DMS79 treated with DMSO at 0.1 percent for 48 hours (cell line): ENCODE data around the gene MMP2.
A peak's percentile ranks its signal among the peaks of the same experiment; 100 is the strongest.

ENCODE experiments used
- DNase-seq: peaks from one replicate; lab custom pipeline; 2025; lab: John Stamatoyannopoulos, UW

Gene MMP2

DNA sequence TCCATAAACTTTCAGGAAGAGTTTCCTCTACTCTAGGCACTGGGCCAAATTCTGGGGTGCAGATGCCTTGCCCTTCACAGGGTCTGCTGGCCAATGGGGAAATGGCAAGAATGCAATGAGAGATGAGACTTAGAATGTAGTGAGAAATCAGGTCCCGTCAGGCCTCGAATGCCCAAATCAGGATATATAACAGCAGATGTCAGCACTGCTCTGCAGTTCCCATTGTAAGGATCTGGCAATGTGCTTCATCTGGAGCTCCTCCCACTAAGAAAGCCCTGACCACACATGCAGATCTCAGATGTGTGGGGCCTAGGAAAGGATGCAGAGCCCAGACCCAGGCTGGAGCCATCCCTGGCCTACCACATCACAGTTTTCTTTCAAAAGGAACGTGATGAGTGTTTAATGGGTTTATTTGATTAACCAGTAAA, 16.0 kb downstream of the MMP2 start:
- DNase-seq = no peak

DNA sequence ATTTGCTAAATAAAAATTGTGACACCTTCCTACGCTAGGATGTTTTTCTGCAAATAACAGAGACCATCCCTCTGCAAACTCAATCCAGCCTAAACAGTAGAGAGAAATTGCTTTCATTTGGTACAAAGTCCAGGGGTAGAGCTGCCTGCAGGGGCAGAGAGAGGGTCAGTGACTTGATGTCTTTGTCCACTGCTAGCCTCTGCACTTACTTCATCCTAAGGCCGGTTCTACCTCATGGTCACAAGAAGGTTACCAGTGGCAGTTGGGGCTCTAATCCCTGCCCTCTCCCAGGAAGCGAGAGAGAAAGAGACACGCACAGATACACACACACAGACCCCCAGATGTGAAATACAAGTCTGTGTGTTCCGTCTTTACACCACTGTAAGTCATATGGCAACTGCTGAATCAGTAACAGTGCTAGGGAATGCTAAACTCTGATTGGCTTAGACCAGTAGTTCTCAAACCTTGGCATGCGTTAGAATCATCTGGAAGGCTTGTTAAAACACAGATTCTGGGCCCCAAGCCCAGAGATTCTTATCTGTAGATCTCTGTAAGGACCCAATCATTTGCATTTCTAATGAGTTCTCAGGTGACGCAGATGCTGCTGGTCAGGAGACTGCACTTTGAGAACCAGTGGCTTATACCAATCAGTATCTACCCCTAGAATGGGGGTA, 16.8 kb downstream of the MMP2 start:
- DNase-seq = peak; percentile 53

DNA sequence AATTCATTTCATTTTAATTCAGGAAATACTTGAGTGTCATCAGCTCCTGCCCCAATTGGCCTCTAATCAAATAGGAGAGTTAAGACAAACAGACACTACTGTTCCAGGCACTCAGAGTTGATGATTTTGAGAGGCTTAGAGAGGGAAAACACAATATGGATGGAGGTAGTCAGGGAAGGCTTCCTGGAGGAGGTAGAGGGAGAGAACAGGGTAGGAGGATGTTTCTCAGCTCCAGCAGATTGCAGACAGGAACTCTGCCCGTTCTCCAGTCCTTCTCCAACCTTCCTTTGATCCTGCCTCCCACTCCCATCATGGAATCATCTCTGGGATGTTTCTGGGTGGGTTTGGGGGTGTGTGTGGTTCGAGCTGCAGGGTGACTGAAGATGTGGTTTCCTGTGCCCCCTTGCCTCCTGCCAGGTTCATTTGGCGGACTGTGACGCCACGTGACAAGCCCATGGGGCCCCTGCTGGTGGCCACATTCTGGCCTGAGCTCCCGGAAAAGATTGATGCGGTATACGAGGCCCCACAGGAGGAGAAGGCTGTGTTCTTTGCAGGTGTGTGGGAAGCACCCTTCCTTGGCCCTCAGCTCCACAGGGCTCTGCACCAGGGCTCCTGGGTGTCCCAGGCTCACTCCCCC, 17.6 kb downstream of the MMP2 start:
- no peak for DNase-seq

DNA sequence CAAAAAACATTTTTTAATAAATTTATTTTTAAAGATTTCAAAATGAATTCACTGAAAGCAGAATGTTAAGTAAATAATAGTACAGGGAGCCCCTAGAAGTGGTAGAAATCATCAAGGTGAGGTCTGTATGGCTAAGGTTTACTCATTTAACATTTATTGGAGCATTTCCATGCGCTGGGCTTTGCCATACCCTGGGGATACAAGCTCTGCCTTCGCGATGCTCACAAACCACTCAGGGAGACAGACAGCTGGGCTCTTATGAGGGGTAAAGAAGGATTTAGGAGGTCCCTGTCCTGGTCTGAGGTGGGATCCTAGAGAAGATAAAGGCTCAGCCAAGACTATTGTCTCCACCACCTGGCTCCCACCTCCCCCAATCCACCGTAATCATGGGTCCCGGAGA, 18.6 kb downstream of the MMP2 start:
- no peak for DNase-seq

DNA sequence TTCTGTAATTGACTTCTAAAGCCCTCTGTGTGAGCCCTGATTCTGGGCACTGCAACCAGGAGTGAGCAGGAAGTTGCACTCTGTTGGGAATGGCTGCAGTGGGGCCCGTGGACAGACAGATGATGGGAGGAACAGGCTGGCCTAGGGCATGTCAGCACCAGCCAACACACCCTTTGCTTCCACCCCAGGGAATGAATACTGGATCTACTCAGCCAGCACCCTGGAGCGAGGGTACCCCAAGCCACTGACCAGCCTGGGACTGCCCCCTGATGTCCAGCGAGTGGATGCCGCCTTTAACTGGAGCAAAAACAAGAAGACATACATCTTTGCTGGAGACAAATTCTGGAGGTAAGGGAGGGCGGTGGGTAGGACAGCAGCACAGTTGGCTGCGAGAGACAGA, 19.1 kb downstream of the MMP2 start:
- no peak for DNase-seq

DNA sequence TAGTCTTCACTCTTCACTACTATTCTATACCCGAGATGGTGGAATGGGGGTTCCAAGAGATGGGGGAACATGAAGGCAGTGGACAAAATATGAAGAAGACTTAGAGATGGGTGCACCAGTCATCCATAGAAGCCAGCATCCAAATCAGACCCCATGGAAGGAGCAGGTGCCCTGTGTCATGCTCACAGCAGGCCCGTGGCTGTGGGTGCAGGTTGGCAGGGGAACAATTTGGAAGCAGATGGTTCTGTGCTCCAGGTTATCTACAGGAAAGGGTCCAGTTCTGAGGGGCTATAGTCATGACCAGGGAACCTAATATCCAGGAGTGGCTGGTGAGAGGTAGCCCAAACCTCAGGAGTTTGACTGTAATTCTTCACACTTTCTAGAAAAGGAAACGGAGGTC, 20.3 kb downstream of the MMP2 start:
- DNase-seq = no peak

DNA sequence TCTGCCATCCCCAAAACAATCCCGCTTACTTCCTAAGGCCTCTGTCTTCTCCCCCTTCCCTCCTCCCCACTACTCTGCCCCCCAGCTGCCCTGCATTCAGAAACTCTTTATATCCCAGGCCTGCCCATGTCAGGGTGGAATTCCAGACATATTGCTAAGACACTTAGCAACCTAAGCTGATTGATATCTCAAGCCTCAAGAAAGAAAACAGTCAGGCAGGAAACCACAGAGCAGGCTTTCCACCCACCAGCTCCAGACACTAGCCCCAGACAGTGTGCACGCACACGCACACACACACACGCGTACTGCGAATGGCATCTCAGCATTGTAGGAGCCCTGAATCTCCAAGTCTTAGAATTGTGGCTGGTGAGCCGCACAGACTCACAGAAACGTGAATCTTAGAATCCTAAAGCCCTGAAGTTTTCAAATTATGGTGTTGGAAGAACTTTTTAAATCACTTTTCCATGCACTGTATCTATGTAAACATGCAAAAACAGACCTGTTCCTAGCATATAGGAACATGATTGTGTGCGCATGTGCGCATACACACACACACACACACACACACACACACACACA, 21.0 kb downstream of the MMP2 start:
- DNase-seq = peak; percentile 5

DNA sequence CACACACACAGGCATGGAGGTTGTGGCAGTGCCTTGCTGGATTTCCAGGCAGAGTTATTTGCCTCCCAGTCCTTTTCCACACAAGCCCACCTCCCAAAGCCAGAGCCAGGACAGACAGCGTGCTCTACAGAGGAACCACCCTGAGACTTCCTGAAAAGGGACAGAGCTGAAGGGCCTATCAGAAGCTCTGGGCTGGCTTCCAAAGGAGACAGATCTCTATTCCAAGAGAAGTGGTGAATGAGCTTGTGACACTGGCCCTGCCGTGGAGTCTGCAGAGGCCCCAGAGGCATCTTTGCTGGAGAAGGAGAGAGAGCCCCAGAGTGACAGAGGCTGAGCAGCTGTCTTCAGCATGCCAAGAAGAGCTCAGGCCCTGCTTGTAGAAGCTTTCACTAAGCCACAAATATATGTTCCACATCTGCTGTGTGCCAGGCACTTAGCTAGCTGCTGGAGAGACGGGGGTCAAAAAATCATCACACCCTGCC, 21.6 kb downstream of the MMP2 start:
- DNase-seq = peak; percentile 10

DNA sequence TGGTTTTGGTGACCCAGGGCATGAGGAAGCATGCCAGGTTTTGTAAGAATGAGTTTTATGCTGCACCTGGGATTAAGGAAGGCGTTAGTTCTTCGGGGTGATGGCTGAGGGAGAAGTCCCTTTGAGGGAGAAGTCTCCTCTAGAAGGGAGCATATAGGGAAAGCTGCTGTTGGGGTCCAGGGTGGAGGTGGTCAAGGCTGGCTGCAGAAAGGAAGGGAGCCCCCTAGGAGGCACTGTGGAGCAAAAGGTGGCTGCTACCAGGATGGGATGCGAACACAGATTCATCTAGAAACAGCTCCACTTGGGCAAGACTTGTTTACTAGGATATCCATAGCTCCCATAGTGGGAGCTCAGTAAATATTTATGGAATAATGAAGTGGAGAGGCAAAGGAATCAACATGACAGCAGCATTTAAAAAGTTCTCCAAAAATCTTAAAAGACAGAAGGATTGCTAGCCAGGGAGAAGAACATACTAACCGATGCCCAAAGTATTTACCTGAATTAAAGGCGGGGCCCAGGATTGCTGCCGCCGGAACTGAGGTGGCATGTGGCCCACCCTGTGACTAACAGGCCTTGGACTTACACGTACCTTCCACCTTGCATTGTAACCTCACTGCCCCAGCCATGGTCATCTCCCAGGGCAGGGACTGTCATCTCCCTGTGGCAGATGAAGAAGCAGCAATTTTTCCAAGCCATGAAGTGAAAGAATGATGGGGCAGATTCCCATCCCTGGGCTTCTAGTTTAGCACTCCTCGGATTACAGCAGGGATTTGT, 22.7 kb downstream of the MMP2 start:
- no peak for DNase-seq

DNA sequence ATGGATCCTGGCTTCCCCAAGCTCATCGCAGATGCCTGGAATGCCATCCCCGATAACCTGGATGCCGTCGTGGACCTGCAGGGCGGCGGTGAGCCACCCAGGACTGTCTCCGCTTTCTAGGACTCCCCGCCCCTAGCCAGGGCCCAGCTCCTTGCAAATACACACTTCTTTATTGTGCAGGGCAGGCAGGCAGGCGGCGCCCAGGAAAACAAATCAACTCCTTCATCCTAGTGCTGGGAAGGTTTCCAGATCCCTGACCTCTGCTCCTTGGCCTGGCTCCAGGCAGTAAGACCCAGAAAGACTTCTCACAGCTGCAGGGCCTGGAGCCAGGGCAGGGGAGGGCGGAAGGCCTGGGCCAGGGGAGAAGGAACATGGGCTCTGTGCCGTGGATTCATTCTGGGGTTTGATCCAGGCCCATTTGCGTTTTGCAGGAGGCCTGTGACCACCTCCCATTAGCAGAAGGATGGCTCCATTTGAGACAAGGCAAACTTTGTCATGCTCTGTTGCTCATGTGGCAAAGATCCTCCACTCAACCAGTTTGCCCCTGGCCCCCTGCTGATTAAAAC, 23.9 kb downstream of the MMP2 start:
- peak; percentile 89 for DNase-seq

DNA sequence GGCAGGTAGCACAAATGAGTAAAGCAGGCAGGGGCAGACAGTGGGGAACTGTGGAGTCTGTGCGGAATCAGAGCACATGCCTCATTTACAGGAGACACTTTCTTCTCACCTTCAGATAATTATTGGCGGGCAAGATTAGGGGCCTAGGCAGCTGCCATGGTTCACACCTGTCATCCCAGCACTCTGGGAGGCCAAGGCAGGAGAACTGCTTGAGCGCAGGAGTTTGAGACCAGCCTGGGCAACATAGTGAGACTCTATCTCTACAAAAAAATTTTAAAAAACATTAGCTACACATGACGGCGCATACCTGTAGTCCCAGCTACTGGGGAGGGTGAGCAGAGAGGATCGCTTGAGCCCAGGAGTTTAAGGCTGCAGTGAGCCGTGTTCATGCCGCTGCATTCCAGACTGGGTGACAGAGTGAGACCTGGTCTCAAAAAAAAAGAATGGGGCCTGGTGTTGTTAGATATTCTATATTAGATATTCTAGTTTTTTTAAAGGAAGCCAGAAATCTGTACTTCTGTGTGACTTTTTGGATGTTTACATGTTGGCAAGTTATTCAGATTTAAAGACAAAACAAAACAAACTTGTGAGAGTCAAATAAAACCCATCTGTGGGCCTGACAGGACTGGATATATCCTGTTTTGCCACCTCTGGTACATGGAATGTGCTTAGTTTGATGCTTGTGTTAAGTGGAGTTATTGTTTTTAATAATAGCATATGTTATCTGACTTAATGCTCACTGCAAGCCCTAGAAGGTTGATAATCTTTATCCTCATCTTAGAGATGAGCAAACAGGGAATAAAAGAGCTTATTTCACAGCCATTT, 24.9 kb downstream of the MMP2 start:
- DNase-seq = no peak

DNA sequence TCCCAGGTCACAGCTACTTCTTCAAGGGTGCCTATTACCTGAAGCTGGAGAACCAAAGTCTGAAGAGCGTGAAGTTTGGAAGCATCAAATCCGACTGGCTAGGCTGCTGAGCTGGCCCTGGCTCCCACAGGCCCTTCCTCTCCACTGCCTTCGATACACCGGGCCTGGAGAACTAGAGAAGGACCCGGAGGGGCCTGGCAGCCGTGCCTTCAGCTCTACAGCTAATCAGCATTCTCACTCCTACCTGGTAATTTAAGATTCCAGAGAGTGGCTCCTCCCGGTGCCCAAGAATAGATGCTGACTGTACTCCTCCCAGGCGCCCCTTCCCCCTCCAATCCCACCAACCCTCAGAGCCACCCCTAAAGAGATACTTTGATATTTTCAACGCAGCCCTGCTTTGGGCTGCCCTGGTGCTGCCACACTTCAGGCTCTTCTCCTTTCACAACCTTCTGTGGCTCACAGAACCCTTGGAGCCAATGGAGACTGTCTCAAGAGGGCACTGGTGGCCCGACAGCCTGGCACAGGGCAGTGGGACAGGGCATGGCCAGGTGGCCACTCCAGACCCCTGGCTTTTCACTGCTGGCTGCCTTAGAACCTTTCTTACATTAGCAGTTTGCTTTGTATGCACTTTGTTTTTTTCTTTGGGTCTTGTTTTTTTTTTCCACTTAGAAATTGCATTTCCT, 26.5 kb downstream of the MMP2 start:
- DNase-seq = no peak

DNA sequence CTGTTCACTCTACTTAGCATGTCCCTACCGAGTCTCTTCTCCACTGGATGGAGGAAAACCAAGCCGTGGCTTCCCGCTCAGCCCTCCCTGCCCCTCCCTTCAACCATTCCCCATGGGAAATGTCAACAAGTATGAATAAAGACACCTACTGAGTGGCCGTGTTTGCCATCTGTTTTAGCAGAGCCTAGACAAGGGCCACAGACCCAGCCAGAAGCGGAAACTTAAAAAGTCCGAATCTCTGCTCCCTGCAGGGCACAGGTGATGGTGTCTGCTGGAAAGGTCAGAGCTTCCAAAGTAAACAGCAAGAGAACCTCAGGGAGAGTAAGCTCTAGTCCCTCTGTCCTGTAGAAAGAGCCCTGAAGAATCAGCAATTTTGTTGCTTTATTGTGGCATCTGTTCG, 27.1 kb downstream of the MMP2 start:
- DNase-seq = no peak

DNA sequence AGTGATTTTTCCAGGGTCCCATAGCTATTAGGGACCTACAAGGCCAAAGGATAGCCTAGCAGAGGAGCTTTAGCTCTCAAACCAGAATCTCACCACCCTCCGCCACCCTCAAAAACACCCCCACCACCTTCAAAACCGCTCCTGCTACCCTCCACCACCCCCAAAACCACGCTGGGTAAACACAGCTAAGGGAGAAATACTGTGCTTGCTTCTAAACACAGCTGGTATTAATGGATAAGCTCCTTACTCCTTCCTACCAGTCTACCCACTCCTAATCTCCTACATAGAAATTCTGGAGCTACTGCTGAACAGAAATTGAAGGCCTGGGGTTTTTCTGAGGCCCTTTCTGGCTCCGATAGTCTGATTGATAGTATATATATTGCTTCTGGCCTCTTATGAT, 27.7 kb downstream of the MMP2 start:
- no peak for DNase-seq

DNA sequence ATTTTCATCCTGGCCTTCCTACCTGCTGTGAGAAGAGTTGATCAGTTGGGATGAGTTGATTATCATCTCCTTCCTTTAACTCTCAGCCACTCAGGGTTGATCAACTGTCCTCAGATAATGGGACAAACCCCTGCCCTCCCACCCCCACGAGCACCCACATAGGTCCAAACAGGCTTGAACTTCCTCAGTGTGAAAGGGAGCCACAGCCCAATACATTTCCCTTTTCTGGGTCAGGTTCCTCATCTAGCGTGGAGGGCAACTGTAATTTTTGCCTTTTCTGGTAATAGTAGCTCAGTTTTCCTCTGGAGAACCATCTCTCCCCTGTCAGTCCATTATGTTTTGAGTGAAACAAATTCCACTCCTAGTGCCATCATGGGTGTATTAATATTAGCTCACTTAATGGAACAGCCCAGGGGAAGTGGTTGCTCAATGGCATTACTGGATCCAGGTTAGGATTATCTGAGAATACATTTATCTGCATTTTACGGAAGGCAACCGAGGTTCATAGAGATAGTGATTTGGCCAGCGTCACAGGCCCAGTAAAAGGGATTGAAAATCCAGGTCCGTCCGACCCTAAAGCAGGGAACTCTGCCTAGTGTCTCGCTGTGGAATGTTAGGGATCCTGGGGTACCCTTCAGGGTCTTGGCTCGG, 29.4 kb downstream of the MMP2 start:
- no peak for DNase-seq

DNA sequence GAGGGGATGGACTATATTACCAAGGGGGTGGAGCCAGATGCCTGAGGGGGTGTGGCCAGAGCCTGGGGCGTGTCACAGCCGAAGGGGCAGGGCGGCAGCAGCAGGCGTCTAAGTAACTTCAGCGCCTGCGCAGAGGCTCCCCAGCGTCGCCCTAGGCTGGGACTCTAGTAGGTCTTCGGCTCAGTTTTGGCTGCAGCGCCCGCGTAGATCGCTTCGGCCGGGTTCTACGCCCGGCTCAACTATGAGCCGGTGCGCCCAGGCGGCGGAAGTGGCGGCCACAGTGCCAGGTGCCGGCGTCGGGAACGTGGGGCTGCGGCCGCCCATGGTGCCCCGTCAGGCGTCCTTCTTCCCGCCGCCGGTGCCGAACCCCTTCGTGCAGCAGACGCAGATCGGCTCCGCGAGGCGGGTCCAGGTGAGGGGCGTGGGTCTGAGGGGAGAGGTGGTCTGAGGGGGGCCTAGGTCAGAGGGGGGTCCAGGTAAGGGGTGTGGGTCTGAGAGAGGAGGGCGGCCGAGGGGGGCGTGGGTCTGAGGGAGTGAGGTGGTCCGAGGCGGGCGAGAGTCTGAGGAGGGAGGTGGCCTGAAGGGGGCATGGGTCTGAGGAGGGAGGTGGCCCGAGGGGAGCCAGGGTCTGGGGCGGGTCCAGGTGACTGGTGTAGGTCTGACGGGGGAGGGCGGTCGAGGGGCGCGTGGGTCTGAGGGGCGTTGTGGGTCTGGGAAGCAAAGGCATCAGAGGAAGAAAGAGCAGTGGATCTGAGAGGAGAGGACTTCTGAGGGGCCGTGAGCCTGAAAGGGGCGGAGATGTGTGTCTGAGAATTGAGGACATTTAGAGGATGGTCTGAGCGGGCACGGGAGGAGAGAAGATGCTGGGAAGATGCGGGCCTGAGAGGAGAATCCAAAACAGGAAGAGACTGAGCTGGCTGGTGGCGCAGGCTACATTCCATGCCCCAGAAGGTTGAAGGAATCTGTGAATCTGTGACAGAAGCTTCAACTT, 30.2 kb downstream of the MMP2 start, which contains the start of gene LPCAT2:
Gene LPCAT2 (plus strand): TSS at position 132 of the 991 bp plus-strand sequence. CDS start 110 bp downstream, at position 242.
- DNase-seq = peak; percentile 13

DNA sequence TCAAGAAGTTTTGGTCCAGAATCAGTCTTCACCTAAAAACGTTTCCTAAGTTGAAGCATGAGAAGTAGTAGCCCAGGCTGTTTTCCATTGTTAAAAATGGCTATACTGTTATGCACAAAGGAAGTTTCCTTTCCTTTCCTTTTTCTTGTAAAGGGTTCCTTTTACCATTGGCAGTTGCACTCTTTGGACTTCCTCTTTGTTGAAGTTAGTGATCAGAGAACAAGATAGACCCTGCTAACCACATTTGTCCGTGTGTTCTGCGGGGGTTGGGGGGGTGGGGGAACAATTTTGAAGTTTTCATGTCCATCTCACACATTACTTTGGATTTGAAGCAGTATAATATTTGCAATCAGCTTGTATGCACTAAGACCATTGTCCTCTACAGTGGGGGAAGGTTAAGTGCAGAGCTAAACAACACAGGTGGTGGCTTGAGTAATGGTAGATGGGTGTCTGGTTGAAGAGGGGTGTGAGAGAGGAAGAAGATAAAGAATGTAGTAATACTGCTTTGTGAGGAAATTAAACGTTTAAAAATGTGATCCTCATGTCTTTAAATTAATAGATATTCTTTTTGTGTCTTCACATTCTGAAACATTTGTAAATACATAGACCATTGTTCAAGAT, 31.3 kb downstream of the MMP2 start:
- DNase-seq = no peak

DNA sequence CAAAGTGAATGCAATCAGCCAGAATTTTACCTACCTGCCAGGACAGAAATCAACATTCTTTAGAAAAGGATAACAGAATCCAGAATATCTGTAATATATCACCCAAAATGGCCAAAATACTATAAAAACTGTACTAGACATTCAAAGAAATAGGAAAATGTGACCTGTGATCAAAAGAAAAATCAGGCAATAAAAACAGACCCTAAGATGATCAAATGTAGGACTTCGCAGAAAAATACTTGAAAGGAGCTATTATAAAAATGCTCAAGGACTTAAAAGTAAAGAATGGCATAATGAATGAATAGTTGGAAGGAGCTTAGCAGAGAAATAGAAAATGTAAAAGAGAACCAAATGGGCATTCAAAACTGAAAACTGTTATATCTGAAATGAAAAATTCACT, 33.9 kb downstream of the MMP2 start:
- no peak for DNase-seq

DNA sequence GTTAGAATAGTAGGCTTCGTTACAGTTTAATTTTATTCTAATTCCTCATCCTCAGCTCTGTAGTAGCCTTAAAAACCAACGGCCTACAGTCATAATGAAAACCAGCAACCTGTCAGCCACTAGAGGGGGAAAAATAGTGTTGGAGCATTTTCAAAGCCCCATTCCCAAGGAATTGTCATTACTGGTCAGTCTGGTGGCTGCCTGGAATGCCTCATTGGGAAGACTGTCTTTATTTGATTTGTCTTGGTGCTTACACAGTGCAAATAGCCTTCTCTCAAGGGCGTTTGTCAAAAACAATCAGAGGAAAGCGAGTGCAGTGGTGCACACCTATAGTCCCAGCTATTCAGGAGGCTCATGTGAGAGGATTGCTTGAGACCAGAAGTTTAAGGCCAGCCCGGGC, 34.6 kb downstream of the MMP2 start:
- no peak for DNase-seq
